H1 (cell line): Measurements from ENCODE around the gene PRG3. TPM values are rescaled to one million over a fixed set of nuclear protein-coding genes. Genes with fewer than 3 reads are reported as not detected.

ENCODE experiments used
- CTCF ChIA-PET: fragments of 300-600 bp; sonication (Branson Sonifier 250); formaldehyde crosslinking; loops from one replicate; lab custom pipeline; 2021; ENCODE audit not compliant: partially characterized antibody; lab: Charles Lee
- POLR2A ChIA-PET: fragments of 300-600 bp; sonication (Branson Sonifier 250); formaldehyde crosslinking; loops from one replicate; lab custom pipeline; 2021; ENCODE audit warnings: inconsistent platforms; ENCODE audit not compliant: partially characterized antibody; lab: Charles Lee
- DNase-seq, 2 experiments: peaks; one replicate each; pipeline versions ENCODE4 v3.0.0 to v3.0.0-alpha.2; 2010 to 2022; ENCODE audit warnings: low spot score in 2 of 2, low read depth in 1 of 2, mixed read lengths in 1 of 2
- FAIRE-seq: peaks from 2 replicates; lab custom pipeline; 2011; peaks lifted over from hg19 to GRCh38; lab: Jason Lieb, UNC
- H2AFZ ChIP-seq: 2 replicates; pipeline ENCODE4 v1.8.1; 2012; ENCODE audit warnings: low read length, inconsistent platforms
- H2AK5ac ChIP-seq: 2 replicates; pipeline ENCODE4 v1.6.1; 2013; ENCODE audit warnings: low read depth, low read length
- H2BK120ac ChIP-seq: replicated peaks from 2 replicates; pipeline ENCODE3; 2013; ENCODE audit warnings: low read depth, low read length, inconsistent platforms
- H2BK12ac ChIP-seq: 2 replicates; pipeline ENCODE4 v1.6.1; 2013; ENCODE audit warnings: low read depth, low read length
- H2BK15ac ChIP-seq: 2 replicates; pipeline ENCODE4 v1.6.1; 2013; ENCODE audit warnings: low read length
- H2BK20ac ChIP-seq: 2 replicates; pipeline ENCODE4 v1.6.1; 2013; ENCODE audit warnings: low read length
- H2BK5ac ChIP-seq: 2 replicates; pipeline ENCODE4 v1.6.1; 2013; ENCODE audit warnings: low read depth, low read length
- H3K14ac ChIP-seq: 2 replicates; pipeline ENCODE4 v1.6.1; 2013; ENCODE audit warnings: inconsistent platforms; ENCODE audit not compliant: insufficient read length
- H3K18ac ChIP-seq: 2 replicates; pipeline ENCODE4 v1.6.1; 2013; ENCODE audit warnings: low read length; ENCODE audit errors: extremely low read depth
- H3K23ac ChIP-seq: 2 replicates; pipeline ENCODE4 v1.6.1; 2013; ENCODE audit warnings: inconsistent platforms; ENCODE audit not compliant: insufficient read length
- H3K23me2 ChIP-seq: 2 replicates; pipeline ENCODE4 v1.6.1; 2013; ENCODE audit warnings: low read depth, low read length
- H3K27ac ChIP-seq: 2 replicates; pipeline ENCODE4 v1.6.1; 2011; ENCODE audit warnings: low read depth, low read length, inconsistent platforms
- H3K27me3 ChIP-seq, 4 experiments: replicated peaks in 1 of 4; 1 replicate in 1 of 4; 2 replicates in 3 of 4; pipeline versions ENCODE4 v1.6.1 to v1.8.1; 2011 to 2013; ENCODE audit warnings: low read length in 3 of 4, mild to moderate bottlenecking in 3 of 4, inconsistent platforms in 2 of 4, mixed read lengths in 2 of 4, moderate library complexity in 1 of 4; ENCODE audit not compliant: control insufficient read depth in 3 of 4, insufficient read depth in 3 of 4; ENCODE audit errors: extremely low read depth in 1 of 4
- H3K36me3 ChIP-seq, 4 experiments: 2 replicates each; pipeline versions ENCODE4 v1.6.1 to v1.8.1; 2011 to 2013; ENCODE audit warnings: mild to moderate bottlenecking in 4 of 4, low read length in 3 of 4, moderate library complexity in 2 of 4, control low read depth in 1 of 4, inconsistent platforms in 1 of 4; ENCODE audit not compliant: insufficient read depth in 4 of 4, control insufficient read depth in 2 of 4
- H3K4ac ChIP-seq: replicated peaks from 2 replicates; pipeline ENCODE3; 2013; ENCODE audit warnings: low read length, low read depth, mixed read lengths, inconsistent platforms; ENCODE audit not compliant: insufficient read length
- H3K4me1 ChIP-seq, 4 experiments: replicated peaks in 1 of 4; 1 replicate in 1 of 4; 2 replicates in 3 of 4; pipeline versions ENCODE4 v1.6.1 to v1.8.1; 2011 to 2013; ENCODE audit warnings: low read length in 3 of 4, inconsistent platforms in 2 of 4, mixed read lengths in 1 of 4; ENCODE audit not compliant: insufficient read depth in 4 of 4, control insufficient read depth in 3 of 4
- H3K4me2 ChIP-seq, 2 experiments: 2 replicates each; pipeline versions ENCODE4 v1.6.1 to v1.8.1; 2011 to 2013; ENCODE audit warnings: low read depth in 2 of 2, low read length in 2 of 2, control low read depth in 1 of 2, inconsistent platforms in 1 of 2, mild to moderate bottlenecking in 1 of 2; ENCODE audit not compliant: insufficient read depth in 1 of 2
- H3K4me3 ChIP-seq, 4 experiments: fragments of 200-600, 300-600 bp in 1 of 4; sonication (generic), shearing (Covaris generic), sonication (Bioruptor Twin) in 1 of 4; 2 replicates each; pipeline versions ENCODE4 v1.5.1 to v1.8.1; 2011 to 2016; ENCODE audit warnings: low read length in 4 of 4, low read depth in 3 of 4, control low read depth in 2 of 4, inconsistent platforms in 2 of 4, mild to moderate bottlenecking in 2 of 4, mixed read lengths in 1 of 4, moderate library complexity in 1 of 4; ENCODE audit not compliant: insufficient read depth in 2 of 4; ENCODE audit errors: extremely low read depth in 1 of 4
- H3K56ac ChIP-seq: replicated peaks from 2 replicates; pipeline ENCODE3; 2013; ENCODE audit warnings: low read depth, mild to moderate bottlenecking, mixed read lengths, low read length, inconsistent platforms; ENCODE audit not compliant: insufficient read length
- H3K79me1 ChIP-seq: 2 replicates; pipeline ENCODE4 v1.6.1; 2013; ENCODE audit warnings: low read depth, low read length, control low read depth
- H3K79me2 ChIP-seq, 2 experiments: 2 replicates each; pipeline versions ENCODE4 v1.6.1 to v1.8.1; 2012 to 2013; ENCODE audit warnings: low read length in 2 of 2, mild to moderate bottlenecking in 2 of 2, inconsistent platforms in 1 of 2; ENCODE audit not compliant: insufficient read depth in 2 of 2, control insufficient read depth in 1 of 2
- H3K9ac ChIP-seq, 4 experiments: replicated peaks in 1 of 4; 1 replicate in 1 of 4; 2 replicates in 3 of 4; pipeline versions ENCODE4 v1.6.1 to v1.8.1; 2011 to 2013; ENCODE audit warnings: low read depth in 3 of 4, low read length in 3 of 4, control low read depth in 2 of 4, mild to moderate bottlenecking in 2 of 4, moderate library complexity in 2 of 4, inconsistent platforms in 1 of 4; ENCODE audit errors: extremely low read depth in 1 of 4
- H3K9me3 ChIP-seq, 2 experiments: 2 replicates each; pipeline versions ENCODE4 v1.6.1 to v1.8.1; 2012 to 2013; ENCODE audit warnings: mild to moderate bottlenecking in 2 of 2, moderate library complexity in 2 of 2, control low read depth in 1 of 2, inconsistent platforms in 1 of 2, low read depth in 1 of 2, low read length in 1 of 2, mixed read lengths in 1 of 2; ENCODE audit not compliant: insufficient read depth in 2 of 2
- H4K20me1 ChIP-seq, 2 experiments: replicated peaks in 1 of 2; 2 replicates each; pipeline versions ENCODE3 to v1.8.1; 2011 to 2013; ENCODE audit warnings: inconsistent platforms in 2 of 2, low read length in 2 of 2, mild to moderate bottlenecking in 1 of 2; ENCODE audit not compliant: insufficient read depth in 2 of 2, control insufficient read depth in 1 of 2
- H4K5ac ChIP-seq: 2 replicates; pipeline ENCODE4 v1.6.1; 2013; ENCODE audit warnings: low read length, low read depth, mixed read lengths, inconsistent platforms; ENCODE audit not compliant: insufficient read length
- H4K8ac ChIP-seq: 2 replicates; pipeline ENCODE4 v1.8.0; 2013; ENCODE audit warnings: mild to moderate bottlenecking, moderate library complexity, low read length, inconsistent platforms; ENCODE audit not compliant: insufficient read depth; ENCODE audit errors: extremely low read depth
- H4K91ac ChIP-seq: replicated peaks from 2 replicates; pipeline ENCODE3; 2013; ENCODE audit warnings: low read length, mixed read lengths, inconsistent platforms; ENCODE audit not compliant: insufficient read length
- CEBPB ChIP-seq: IDR thresholded peaks from 2 replicates; pipeline ENCODE4 v1.6.1; 2012; ENCODE audit warnings: low read depth, low read length
- CTCF ChIP-seq, 3 experiments: IDR thresholded peaks; 1 replicate in 2 of 3; 2 replicates in 1 of 3; pipeline versions ENCODE4 v1.5.1 to v1.6.1; 2011; ENCODE audit warnings: low read length in 3 of 3, mild to moderate bottlenecking in 3 of 3, inconsistent platforms in 2 of 3, low read depth in 1 of 3, moderate library complexity in 1 of 3; ENCODE audit not compliant: insufficient read depth in 1 of 3; ENCODE audit errors: control extremely low read depth in 1 of 3
- GABPA ChIP-seq: IDR thresholded peaks from 2 replicates; pipeline ENCODE4 v1.6.1; 2011; ENCODE audit warnings: mild to moderate bottlenecking, low read length, moderate library complexity, borderline replicate concordance; ENCODE audit not compliant: insufficient read depth
- KDM1A ChIP-seq: fragments of 200-600, 300-600 bp; sonication (generic); IDR thresholded peaks from 2 replicates; pipeline ENCODE4 v1.7.1; 2016; ENCODE audit warnings: mild to moderate bottlenecking, low read length, borderline replicate concordance
- SIN3A ChIP-seq, 2 experiments: IDR thresholded peaks in 1 of 2; conservative IDR thresholded peaks in 1 of 2; 2 replicates each; pipeline ENCODE4 v1.6.1; 2011 to 2012; ENCODE audit warnings: low read length in 2 of 2, improper control_type of control experiment in 1 of 2, low read depth in 1 of 2, mild to moderate bottlenecking in 1 of 2
- SRF ChIP-seq: IDR thresholded peaks from 2 replicates; pipeline ENCODE4 v1.6.1; 2011; ENCODE audit warnings: mild to moderate bottlenecking, low read depth, low read length, moderate library complexity
- USF2 ChIP-seq: IDR thresholded peaks from 2 replicates; pipeline ENCODE4 v1.6.1; 2011; ENCODE audit warnings: low read length, improper control_type of control experiment
- WGBS, 2 experiments: shearing (Covaris generic) in 1 of 2; methylation state at CpG; one replicate each; pipeline versions ENCODE4 v1.1.6 to v1.1.7; 2013 to 2015; ENCODE audit warnings: low lambda C conversion rate in 2 of 2, mixed read lengths in 2 of 2, inconsistent platforms in 1 of 2, low coverage in 1 of 2, missing lambda C conversion rate in 1 of 2; ENCODE audit not compliant: insufficient replicate concordance in 2 of 2, insufficient coverage in 1 of 2, insufficient read length in 1 of 2; ENCODE audit errors: extremely low coverage in 1 of 2, missing lambda C conversion rate in 1 of 2; 5-methylcytosine and 5-hydroxymethylcytosine counted together
- polyA plus RNA-seq, 7 experiments: library from polyadenylated mRNA; depleted of rRNA in 3 of 7; stranded (reverse) in 5 of 7; unstranded in 2 of 7; fragments of >200 nt in 5 of 7; fragments of 200-250 nt in 2 of 7; gene quantifications; 1 replicate in 5 of 7; 2 replicates in 1 of 7; 4 replicates in 1 of 7; pipeline versions ENCODE4 v1.2.1 to v1.2.3, GENCODE V29; 2011 to 2013; ENCODE audit warnings: missing spikeins in 2 of 7, mixed read lengths in 2 of 7
- total RNA-seq: library from RNA; stranded (reverse); fragmentation: NEBNext Ultra II Directional; extraction: Animal tissue kit (Norgen Biotek cat#: 25700); gene quantifications from 2 replicates; pipeline ENCODE4 v1.2.1, GENCODE V29; 2021

The PRG3 gene
- total and polyA plus RNA-seq, 2 of the 8 experiments (the other 6 are each of a cell fraction or from before 2014, with no cell fraction given), result not detected

- Histone ChIP-seq H4K91ac (no peak overlapping the region), H3K9ac (no peak overlapping the region), H2BK20ac (no peak overlapping the region), H3K27ac (no peak overlapping the region), H3K4me2 (no peak overlapping the region), H2BK5ac (no peak overlapping the region), H3K79me1 (no peaks in the 10 kb centered on the region; the same call in 1 of the 2 replicates), H3K4me1 (no peaks in the 10 kb centered on the region), H4K5ac (no peak overlapping the region), H4K8ac (no peak overlapping the region), H3K9me3 (no peaks in the 10 kb centered on the region), H3K36me3 (no peaks in the 10 kb centered on the region), H3K4me3 (no peak overlapping the region), H3K23ac (no peak overlapping the region), H3K27me3 (no peaks in the 10 kb centered on the region), H2BK120ac (no peak overlapping the region), H2BK12ac (no peak overlapping the region), H3K4ac (no peak overlapping the region), H3K18ac (no peak overlapping the region), H4K20me1 (no peaks in the 10 kb centered on the region), H2BK15ac (no peak overlapping the region), H2AFZ (no peak overlapping the region), H2AK5ac (no peak overlapping the region), H3K14ac (no peak overlapping the region), H3K56ac (no peak overlapping the region), H3K23me2 (no peaks in the 10 kb centered on the region), H3K79me2 (no peaks in the 10 kb centered on the region)
- WGBS, 2 experiments, result 86% methylated on average over 15 of the region's 16 CpGs; no CpG with 5 or more reads in 1 of the 2 experiments
- FAIRE-seq (no peak), DNase-seq (no peak)
- CTCF ChIA-PET, result no interaction called here
- POLR2A ChIA-PET, result no interaction called here
- TF ChIP-seq KDM1A, result no peak
- no peak for TF ChIP-seq GABPA
- TF ChIP-seq SRF, result no peak
- TF ChIP-seq CEBPB, result no peak
- TF ChIP-seq USF2, result no peak
- no peak for TF ChIP-seq CTCF (IDR thresholded peaks at IDR 0.05; ENCODE audit: control extremely low read depth in 1 of 3, insufficient read depth in 1 of 3, low read depth in 1 of 3, low read length in 3 of 3)
- no peak for TF ChIP-seq SIN3A (conservative IDR thresholded peaks at IDR 0.05 in 1 of 2, IDR thresholded peaks at IDR 0.05 in 1 of 2; ENCODE audit: low read depth in 1 of 2, low read length in 2 of 2)
Measured at GRCh38 chr11:57387289-57388030, 6.5 kb upstream of the PRG3 start.
